GM21515 (cell line): ENCODE data around the gene NEIL3.
A peak's percentile ranks its signal among the peaks of the same experiment; 100 is the strongest.

Source experiments
- ATAC-seq: cut with Tn5 transposase; IDR thresholded peaks from one replicate; pipeline ENCODE4 v1.9.1; 2021; ENCODE audit not compliant: unreplicated experiment

Gene NEIL3, protein sequence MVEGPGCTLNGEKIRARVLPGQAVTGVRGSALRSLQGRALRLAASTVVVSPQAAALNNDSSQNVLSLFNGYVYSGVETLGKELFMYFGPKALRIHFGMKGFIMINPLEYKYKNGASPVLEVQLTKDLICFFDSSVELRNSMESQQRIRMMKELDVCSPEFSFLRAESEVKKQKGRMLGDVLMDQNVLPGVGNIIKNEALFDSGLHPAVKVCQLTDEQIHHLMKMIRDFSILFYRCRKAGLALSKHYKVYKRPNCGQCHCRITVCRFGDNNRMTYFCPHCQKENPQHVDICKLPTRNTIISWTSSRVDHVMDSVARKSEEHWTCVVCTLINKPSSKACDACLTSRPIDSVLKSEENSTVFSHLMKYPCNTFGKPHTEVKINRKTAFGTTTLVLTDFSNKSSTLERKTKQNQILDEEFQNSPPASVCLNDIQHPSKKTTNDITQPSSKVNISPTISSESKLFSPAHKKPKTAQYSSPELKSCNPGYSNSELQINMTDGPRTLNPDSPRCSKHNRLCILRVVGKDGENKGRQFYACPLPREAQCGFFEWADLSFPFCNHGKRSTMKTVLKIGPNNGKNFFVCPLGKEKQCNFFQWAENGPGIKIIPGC

DNA sequence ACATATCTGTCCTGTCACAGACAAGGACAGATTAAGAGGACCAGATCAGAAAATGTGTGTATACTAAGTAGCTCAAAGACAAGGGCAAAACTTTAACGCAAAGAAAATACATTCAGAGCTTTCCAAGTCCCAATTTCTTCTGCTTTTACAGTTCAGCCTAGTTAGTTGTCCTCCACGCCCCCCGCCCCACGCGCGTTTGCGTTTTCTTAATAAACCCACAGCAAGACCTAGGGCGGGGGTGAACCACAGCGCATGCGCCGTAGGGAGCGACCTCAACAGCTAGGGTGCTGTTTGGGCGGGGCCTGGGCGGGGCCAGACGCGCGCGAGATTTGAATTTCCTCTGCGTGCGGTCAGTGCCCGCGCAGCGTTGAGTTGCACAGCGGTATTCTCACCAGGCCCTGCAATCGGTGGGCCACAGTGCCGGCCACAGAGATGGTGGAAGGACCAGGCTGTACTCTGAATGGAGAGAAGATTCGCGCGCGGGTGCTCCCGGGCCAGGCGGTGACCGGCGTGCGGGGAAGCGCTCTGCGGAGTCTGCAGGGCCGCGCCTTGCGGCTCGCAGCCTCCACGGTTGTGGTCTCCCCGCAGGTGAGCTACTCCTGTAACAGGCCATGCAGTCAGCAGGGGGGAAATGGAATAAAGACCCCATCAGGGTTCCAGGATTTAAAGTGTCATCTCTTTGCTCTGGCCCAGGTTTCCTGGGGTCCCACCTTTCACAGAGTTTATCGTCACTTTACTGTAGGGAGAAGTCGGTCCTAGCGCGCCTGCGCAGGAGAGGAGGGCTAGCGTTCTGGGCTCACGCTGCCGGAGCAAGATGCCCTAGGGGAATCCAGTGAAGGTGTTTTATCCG is at the start of gene NEIL3:
Gene NEIL3, plus strand, starts transcription at position 353 of the 850 bp plus-strand sequence. Its CDS starts 80 bp downstream, at position 433.
- ATAC-seq: peak; percentile 92

DNA sequence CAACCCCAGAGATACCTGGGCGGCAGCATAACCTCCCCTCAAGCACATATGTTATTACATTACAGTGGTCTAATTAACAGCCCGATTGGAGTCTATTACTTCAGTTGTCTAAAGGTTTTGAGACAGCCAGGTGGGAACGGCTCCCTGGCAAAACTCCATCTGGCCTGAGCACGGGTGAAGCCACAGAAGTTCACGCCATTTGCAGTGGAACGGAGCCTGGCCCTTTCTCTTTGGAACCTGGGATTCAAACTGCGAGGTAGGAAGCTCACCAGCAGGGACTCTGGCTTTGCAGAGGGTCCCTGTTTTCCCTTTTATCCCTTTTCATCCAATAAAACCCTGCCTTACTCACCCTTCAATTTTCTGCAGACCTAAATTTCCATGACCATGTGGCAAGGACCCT is 45.9 kb upstream of the NEIL3 start:
- no peak for ATAC-seq

DNA sequence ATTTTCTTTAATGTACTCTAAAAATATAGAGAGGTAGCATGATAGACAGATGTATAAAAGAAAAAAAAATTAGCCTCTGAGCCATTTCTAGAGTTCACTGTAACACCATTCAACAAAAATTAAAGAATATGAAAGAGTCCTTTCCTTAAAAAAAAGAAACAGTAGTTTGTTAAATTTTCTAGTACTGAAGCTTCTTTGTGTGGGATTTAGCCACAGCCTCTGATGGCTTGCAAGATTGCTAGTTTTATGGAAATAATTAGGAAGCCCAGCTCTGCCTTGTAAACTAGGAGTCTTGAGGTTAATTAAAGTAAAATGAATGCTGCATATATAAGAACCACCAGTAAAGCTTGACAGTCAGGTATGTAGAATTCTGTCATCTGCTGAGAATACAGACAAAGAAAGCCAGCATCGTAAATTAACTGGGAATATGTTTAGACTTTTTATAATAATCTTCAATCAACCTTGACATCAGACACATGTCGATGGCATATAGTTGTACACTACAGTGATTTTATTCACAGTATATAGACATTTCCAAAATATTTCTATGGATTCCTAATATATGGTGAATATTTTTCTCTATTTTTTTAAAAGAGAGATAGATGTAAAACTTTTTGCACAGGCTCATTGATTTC is 44.8 kb upstream of the NEIL3 start:
- no peak for ATAC-seq

DNA sequence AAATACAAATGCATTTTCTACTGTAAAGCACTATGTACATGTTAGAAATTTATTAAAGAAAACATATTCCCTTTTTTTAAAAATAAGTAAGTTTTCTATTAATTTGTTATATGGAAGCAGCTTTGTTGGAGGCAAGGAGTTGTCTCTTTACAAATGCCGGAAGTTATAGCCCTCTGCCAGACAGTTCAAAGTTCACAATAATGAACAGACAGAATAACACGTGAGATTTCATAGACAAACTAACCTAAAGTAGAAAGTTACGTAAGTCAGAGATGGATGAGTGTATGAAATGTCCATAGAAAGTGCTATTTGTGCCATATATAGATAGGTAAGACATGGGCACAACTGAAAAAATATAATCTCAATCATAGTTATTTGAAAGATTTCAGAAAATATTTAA is 43.9 kb upstream of the NEIL3 start:
- no peak for ATAC-seq

DNA sequence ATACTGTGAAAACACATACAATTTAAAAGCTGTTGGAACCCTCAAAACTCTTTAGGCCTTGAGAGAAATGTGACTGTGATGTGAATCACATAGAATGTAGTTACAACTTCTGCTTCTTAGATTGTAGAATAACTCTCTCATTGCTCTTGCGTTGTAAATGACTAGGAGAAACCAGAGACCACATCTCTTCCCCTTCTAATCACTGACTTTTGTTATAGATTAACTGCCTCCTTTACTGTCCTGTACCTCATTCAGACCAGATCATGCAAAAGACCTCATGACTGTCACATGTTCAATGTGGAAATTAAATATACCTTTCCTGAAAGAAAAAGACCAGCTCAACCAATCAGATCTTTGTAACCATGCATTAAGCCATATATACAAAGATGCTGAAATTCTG is 43.2 kb upstream of the NEIL3 start:
- ATAC-seq: no peak

DNA sequence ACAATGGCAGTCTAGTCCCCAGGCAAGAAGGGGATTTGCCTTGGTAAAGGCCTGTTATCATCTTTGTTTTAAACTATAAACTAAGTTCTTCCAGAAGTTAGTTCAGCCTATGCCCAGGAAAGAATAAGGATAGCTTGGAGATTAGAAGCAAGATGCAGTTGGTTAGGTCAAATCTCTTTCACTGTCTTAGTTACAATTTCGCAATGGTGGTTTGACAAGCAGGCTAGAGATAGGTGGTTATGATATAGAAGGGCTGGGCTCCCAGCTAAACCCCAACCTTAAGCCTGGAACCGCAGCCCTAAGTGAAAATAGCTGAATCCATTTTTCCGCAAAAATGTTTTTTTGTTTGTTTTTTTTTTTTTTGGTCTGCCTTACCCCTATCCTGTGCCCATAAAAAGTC is 41.8 kb upstream of the NEIL3 start:
- ATAC-seq: no peak

DNA sequence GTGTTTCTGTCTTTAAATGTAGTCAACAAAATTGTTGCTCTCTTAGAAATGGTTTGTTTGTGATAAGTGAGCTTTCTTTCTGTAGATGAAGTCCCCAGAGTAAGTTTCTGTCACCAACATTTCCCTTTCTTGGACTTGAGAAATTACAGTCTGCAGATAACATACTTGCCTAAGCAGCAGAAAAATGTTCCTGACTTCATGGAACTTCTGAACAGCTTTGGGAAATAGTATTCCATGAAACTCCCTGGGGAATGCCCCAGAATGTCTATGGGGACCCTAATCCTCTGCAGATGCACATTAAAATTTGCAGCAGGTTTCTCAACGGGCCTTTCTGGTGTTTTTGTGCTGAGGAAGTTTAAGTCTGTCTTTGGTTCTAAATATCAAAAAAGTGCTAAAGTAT is 38.6 kb upstream of the NEIL3 start:
- ATAC-seq: no peak

DNA sequence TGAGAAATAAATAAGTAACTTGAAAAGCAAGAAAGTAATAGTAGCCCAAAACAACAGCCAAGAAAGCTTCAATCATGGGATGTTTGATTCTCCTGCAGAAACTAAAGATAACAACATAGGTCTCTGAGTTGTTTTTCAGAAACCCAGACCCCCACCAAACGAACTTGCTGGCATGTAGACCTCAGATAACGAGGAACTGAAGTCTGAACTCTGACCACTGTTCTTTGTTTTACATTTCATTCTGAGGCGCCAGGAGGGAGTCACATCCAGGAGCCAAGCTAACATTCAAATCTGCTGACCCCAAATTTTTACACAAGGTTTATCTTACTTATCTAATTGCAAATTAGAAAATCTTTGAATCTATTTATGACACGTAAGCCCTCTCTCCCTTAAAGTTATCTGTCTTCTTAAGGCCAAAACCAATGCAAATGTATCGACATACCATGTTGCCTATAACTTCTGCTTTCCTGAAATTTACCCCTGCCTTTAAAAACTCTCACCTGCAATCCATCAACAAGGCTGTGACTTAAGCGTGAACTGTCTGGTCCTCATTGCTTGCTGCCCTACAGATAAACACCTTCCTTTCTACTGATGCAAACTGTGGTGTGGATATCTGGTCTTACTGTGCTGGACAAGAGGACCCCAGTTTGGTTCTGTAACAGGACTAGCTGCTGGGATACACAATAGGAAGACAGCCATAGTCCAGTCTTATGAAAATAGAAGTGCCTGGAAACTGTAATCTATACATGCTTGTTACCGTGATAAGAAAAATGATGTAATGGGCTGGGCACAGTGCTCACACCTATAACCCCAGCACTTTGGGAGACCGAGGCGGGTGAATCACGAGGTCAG is 37.5 kb upstream of the NEIL3 start:
- no peak for ATAC-seq

DNA sequence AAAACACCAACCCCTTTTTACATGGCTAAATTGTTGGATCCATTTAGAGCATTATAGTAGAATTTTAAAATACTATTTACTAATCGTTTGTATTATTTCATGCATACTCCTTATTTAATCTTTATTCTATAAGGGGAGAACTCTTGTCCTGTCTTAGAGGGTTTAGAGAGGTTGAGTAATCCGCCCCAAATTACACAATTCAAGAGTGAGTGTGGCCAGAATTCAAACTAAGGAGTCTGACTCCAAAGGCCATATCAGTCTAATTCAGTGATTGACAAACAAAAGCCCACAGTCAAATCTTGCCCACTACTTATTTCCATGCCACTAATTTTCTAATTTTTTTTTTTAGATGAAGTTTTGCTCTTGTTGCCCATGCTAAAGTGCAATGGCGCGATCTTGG is 33.7 kb upstream of the NEIL3 start:
- no peak for ATAC-seq

DNA sequence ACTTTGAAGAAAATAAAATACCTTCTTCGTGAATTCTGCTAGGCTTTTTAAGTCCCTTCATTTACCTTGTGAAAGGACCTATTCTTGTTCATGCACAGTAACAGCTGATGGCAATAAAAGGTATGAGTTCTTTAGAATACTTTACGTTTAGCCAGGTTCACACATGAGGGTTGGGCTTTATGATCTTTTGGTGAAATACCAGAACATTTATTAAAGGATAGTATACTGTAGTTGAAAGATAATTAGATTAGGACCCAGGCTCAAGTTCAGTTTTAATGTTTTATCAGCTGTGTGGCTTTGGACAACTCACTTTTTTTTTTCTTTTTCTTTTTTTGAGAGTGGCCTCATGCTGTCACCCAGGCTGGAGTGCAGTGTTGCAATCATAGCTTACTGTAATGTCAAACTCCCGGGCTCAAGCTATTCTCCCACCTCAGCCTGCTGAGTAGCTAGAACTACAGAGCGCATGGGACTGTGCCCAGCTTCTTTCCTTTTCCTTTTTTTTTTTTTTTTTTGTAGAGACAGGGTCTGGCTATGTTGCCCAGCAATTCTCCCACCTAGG is 28.2 kb upstream of the NEIL3 start:
- ATAC-seq: no peak

DNA sequence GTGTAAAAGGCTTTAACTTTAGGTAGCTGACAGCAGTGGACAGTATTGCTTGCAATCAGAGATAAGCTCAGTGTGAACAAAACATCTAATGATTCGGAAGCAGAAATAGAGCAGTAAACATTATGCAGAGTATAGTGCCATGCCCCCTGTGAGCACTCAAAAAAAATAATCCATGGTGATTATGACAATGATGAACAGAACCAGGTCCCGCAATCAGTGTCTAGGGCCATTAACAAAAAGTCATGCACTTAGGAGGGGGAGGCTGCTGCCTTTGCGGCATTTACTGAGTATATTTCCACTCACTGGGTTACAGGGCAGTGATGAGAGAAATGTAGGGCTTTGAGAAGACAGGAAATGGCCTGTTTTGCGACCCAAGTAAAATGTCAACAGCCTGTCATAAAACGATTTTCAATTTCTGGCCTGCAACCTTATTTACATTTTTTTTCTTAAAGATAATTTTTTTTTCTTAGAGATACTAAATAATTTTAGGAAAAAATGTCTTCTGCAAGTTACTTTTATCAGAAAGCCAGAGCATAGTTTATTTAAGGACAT is 27.3 kb upstream of the NEIL3 start:
- no peak for ATAC-seq

DNA sequence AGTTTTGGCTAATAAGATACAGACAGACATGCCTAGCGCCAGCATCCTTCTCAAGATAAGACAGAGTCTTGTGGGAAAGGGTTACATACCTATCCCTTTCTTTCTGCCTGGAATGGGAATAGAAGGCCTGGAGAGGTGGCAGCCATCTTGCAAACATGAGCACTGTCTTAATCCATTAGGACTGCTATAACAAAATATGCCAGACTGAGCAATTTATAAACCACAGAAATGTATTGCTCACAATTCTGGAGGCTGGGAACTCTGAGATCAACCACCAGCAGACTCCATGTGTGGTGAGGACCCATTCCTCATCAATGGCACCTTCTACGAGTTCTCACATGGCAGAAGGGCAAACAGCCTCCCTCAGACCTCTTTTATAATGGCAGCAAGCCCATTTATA is 26.5 kb upstream of the NEIL3 start:
- ATAC-seq: no peak

DNA sequence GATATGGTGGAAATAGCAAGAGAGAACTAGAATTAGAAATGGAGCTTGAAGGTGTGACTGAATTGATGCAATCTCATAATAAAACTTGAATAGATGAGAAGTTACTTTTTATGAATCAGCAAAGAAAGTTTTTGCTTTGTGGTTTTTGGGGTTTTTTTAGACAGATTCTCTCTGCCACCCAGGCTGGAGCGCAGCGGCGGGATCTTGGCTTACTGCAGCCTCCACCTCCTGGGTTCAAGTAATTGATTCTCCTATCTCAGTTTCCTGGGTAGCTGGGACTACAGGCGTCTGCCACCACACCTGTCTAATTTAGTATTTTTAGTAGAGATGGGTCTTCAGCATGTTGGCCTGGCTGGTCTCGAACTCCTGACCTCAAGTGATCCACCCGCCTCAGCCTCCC is 23.7 kb upstream of the NEIL3 start:
- ATAC-seq: no peak

DNA sequence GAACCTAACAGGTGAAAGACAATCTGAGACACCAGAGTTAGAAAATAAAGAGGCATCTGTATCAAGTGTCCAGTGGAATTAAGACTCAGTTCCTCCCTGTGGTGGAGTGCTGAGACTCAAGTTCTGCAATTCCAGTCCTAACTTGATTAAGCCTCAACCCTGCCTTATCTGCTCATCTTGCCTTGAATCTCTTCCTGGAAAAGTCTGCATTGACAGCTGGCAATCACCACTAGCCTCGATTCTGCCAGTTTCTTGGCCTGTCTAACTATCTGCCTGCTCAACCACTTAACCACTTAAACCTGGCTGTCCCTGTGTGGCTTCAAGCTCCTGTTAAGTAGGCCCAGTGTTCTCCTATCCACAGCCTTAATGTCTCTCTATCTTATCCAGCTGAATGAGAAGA is 22.4 kb upstream of the NEIL3 start:
- no peak for ATAC-seq

DNA sequence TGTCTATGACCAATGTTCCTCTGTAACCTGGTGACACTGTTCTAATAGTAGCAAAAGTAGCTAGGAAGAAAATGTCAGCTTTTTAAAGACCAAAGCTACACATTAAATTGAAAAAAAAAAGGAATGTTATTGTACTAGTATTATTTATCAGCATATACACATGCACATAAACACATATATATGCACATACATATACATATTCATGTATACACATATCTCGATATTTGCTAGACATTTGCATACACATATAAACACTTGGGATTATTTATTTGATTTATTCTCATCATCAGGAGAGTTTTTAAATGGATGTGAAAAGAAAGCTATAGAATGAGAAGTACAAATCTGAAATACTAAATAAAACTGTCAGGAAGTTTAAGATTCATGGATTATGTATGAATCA is 21.3 kb upstream of the NEIL3 start:
- no peak for ATAC-seq

DNA sequence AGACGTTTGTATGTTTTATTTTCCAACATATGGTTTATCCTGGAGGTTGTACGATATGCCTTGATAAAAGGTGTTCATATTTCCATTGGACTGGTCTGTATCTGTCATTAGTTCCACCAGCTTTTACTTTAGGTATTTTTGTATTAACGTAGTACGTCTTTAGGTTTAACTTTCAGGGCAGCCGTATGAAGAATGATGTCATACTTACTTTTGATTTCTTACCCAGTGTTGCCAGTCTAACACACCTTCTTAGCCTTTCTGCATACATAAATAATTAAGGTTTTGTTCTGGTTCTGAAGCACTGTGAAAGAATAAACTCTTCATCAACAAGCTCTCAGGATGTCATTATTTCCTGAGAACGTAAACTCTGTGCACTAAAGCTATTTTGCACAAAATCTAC is 18.9 kb upstream of the NEIL3 start:
- no peak for ATAC-seq

DNA sequence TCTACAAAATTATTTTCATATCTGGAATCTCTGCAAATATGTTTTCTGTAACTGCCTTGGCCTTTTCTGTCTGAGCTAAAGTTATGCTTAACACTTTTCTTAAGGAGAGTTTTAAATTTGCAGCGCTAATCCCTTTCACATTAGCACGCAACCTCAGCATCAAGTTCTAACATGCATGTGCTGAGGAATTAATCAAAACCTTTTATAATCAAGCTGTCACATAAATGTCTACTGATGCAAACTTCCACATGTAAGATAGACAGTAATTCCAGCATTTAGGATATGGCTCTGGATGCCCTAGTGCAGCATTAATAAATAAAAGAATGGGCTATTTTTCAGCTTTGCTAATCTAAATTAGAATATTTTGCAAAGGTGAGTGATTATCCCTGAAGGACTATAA is 17.5 kb upstream of the NEIL3 start:
- ATAC-seq: no peak

DNA sequence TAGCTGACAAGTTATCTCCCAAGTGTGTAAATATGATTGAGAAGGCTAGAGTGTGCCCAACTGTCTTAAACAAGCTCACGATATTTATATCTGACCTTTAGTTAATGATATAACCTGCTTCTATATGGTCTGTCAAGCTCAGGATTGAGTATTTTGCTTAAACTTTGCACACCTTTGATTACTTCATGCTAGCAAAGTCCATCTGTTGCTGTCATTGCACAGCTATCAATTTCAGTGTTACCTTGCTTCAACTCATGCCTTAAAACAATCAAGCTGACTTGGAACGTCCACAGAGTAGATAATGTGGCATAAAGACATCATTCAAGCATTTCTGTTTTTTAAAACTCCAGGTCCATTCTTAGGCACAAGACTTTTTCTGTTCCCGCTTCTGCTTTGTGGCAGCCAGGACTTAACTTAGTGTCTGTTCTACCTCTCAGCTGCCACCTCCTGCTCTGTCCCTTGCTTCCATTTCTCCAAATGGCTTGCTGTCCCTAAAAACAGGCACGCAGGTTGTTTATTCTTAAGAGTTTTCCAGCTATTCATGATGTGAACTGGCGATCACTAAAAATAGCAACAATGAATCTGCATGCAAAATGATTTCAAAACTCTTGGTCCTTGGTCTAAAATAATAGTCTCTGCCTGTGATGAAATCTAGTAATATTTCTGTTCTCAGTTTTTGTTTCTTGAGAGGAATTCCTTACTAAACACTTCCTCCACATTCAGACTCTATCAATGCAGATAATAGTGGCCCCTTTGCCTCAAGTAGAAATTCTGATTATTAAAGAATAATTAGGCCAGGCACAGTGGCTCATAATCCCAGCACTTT is 16.3 kb upstream of the NEIL3 start:
- no peak for ATAC-seq

DNA sequence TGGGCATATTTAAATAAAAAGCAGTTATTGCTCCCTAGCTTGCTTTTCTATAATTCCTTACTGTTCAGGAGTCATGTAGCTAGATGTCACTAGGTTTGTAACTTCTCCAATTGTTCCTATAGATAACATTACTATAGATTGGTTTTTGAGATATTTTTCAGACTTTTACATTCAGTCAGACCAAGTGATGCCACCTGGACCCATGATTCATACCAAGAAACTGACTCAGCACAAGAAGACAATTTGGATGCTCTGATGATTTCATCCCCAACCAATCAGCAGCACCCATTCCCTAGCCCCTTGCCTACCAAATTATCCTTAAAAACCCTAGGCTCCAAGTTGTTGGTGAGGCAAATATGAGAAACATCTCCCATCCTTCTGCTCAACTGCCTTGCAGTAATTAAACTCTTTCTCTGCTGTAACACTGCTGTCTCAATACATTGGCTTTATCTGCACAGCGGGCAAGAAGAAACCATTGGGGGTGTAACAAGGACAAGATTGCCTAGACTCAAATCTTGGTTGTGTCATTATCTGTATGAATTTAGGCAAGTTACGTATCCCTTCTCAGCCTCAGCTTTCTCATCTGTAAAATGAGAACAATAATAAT is 11.8 kb upstream of the NEIL3 start:
- no peak for ATAC-seq
